CD4-positive, alpha-beta T cell treated with Interleukin-2 at 100 ng/mL for 4 hours (primary cell): ENCODE results near the gene XYLT1.
"Not testable (repeated sequence)": the region's sequence is repeated elsewhere in the genome, so short reads cannot be mapped to it uniquely, and the experiment has no call there.

Experiments used
- DNase-seq: peaks from one replicate; pipeline ENCODE4 v3.0.0-alpha.2; 2020; ENCODE audit warnings: low spot score

Gene XYLT1

DNA sequence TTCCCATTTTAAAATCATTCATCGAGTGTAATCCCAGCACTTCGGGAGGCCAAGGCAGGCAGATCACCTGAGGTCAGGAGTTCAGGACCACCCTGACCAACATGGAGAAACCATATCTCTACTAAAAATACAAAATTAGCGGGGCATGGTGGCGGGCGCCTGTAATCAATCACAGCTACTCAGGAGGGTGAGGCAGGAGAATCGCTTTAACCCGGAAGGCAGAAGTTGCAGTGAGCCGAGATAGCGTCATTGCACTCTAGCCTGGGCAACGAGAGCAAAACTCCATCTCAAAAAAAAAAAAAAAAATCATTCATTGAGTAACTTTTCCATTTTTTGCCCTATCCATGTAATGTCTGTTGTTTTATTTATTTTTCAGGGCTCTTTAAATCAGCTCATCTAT, 135.4 kb downstream of the XYLT1 start:
- DNase-seq, result not testable (repeated sequence)

- DNase-seq, result no peak
These were observed 136.7 kb downstream of the XYLT1 start for GRCh38 chr16:17334096-17334495.

DNA sequence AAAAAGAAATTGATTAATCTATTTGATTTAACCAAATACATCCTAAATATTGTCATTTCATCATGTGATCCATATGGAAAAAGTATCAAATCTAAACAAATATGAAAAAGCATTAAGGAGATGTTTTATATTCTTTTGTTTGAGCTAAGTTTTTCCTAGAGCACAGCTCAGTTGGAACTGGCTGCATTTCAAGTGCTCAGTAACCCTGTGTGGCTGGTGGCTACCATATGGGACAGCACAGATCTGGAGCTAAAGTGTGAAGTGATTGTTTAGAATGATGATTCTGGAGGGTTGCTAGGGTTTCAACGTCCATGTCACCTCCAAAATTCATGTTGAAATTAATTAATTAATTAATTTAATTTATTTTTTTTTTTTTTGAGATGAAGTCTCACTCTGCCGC, 137.5 kb downstream of the XYLT1 start:
- DNase-seq, result no peak

GRCh38 chr16:17331991-17332390, 138.8 kb downstream of the XYLT1 start:
- no peak for DNase-seq

- no peak for DNase-seq
These were observed 139.6 kb downstream of the XYLT1 start for GRCh38 chr16:17331071-17331607.

DNA sequence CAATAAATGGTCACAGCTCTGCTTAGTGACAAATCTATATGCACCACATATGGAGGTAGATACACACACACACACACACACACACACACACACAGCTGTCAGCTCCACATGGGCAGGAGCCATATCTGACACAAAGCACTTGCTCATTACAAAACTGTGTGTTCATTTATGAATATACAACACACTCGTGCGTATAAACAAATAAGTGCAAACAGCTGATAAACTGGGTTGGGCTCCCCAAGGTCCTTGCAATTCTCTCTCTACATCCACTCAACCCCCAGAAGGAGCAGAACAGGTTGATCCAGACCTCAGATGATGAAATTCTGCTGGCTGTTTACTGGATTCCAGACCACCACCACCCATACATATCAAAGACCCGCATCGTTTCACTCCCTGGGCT, 140.7 kb downstream of the XYLT1 start:
- no peak for DNase-seq

GRCh38 chr16:17329391-17329790, 141.4 kb downstream of the XYLT1 start:
- no peak for DNase-seq

DNA sequence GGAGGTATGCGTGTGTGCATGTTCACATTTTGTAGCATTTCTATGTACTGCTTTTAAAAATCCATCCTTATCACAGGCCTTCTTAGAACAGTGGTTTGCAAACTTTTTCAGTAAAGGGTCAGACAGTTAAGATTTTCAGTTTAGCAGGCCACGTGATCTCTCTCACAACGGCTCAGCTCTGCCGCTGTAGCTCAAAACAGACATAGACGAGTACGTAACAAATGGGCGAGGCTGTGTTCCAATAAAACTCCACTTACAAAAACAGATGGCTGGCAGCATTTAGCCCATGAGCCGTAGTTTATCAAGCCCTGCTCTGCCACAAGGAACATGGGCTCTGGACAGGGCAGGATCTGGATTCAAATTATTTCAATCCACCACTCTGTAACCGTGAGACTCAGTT, 141.8 kb downstream of the XYLT1 start:
- no peak for DNase-seq

DNA sequence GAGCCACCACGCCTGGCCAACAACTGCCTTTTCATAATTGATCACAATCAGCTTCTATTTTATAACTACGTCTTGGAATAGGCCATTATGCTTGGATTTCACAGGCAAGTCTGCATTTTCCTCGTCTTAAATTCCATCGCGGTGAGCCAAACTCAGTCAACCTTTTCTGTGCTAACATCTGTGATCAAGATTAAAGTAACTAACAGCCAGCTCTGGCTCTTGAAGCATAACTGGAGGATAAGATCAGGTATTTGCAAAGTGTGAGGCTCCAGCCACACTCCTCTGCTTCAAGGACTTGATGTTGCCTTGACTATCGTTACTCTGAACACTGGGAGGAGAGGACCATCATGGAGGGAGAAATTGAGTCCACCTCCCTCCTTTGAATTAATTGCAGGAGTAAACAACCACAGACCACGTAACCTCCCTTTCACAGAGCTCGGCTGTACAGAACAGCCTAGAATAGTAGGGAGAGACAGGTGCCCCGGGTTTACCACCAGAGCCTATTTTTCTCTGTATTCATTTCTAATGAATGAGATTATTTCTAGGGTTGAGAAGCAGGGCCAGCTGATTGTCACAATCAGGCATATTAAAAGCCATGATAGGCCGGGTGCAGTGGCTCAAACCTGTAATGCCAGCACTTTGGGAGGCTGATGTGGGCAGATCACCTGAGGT, 143.0 kb downstream of the XYLT1 start:
- no peak for DNase-seq

DNA sequence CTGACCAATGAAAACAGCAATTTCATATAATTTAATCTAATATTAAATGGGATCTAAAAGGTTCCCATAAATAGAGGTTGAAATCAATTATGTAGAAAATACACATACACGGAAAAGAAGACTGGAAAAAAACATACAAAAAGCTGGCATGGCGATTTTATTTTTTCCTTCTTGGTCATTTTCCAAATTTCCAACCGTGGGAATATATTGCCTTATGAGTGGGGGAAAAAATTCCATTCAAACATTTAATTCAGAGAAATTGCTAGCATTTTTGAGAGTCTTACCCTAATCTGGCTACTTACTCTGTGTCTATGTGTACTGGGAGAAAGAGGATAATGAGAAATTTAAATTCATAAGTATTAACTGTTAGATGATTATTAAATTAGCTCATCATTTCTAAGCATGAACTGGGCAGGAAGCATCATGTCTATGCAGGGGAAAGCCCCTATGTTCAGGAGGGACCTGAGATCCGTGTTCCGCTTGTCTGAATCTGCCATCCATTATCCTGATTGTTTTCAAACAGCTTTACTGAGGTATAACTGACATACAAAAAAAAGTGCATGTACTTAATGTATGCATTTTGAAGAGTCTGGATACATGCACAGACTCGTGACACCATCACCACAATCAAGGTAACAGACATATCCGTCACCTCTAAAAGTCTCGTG, 145.2 kb downstream of the XYLT1 start:
- no peak for DNase-seq

GRCh38 chr16:17324451-17324850, 146.3 kb downstream of the XYLT1 start:
- DNase-seq, result no peak

- DNase-seq, result no peak
These were observed 147.6 kb downstream of the XYLT1 start for GRCh38 chr16:17323171-17323570.

- DNase-seq, result no peak
These were observed 148.9 kb downstream of the XYLT1 start for GRCh38 chr16:17321824-17322223.

GRCh38 chr16:17320009-17320408, 150.8 kb downstream of the XYLT1 start:
- no peak for DNase-seq

- no peak for DNase-seq
These were observed 152.5 kb downstream of the XYLT1 start for GRCh38 chr16:17318238-17318637.

DNA sequence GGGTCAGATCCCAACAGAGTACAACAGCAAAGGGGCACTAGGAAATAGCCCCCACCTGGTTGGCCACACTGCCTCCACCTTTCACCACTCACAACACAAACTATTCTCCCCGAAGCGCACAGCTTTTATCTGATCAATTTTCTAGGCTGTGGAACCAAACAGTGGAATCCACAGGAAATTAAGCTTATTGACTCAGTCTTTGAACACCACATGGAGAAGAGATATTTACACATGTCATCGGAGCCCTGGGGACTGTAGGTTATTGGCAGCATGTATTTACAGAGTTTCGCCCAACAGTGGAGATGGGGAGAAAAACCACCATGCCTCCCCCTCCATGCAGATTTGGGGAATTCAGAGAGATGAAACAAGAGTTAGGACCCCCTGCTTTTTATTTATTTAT, 154.8 kb downstream of the XYLT1 start:
- no peak for DNase-seq

GRCh38 chr16:17313793-17314547, 156.8 kb downstream of the XYLT1 start:
- no peak for DNase-seq

DNA sequence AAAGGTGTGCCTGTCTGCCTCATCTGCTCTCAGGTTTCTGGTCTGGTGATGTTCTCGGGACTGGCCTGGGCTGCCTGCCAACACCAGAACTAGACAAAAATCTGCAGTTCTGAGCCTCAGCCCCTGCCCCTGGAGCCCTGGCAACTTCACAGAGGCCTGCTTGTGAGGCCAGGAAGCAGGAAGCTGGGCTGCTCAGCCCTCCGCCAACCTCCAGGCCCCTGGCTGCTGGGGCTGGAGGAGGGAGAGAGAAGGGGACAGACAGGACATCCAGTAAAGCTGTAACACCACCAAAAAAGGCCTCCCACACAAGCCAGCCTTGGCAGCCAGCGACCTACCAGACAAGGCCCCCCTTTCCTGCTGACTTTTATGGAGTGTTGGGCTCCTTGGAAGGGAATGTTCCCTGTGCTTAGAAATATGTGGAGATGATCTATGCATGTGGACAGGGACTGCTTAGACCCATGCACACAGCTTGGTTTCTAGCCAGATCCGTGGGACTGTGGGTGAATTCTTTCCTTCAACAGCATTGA, 157.6 kb downstream of the XYLT1 start:
- DNase-seq, result no peak

GRCh38 chr16:17312094-17312710, 158.6 kb downstream of the XYLT1 start:
- no peak for DNase-seq

DNA sequence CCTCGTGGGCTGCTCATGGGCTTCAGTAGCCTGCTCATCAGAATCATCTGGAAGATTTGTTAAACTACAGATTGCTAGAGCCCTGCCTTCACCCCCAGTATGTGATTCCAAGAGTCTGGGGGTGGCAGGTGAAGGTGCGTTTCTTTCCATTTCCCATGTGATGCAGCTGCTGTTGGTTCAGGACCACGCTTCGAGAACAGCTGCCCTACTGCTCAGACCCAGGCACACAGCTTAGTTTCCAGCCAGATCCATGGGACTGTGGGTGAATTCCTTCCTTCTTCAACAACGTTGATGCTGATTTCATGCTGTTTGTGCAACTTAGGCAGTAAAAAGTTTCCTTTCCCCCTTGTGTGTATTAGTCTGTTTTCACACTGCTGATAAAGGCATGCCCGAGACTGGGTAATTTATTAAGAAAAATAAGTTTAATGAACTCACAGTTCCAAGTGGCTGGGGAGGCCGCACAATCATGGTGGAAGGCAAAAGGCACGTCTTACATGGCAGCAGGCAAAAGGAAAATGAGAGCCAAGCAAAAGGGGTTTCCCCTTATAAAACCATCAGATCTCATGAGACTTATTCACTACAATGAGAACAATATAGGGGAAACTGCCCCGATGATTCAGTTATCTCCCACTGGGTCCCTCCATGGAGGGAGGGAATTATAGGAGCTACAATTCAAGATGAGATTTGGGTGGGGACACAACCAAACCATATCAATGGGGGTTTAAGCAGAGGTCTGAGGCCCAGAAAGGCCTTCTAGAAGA, 159.2 kb downstream of the XYLT1 start:
- no peak for DNase-seq

- no peak for DNase-seq
These were observed 161.2 kb downstream of the XYLT1 start for GRCh38 chr16:17309510-17309909.

- no peak for DNase-seq
These were observed 162.6 kb downstream of the XYLT1 start for GRCh38 chr16:17308186-17308585.
